DMS53 treated with DMSO at 0.1 percent for 48 hours (cell line): ENCODE data around the gene DOCK1.

ENCODE experiments used
- DNase-seq: peaks from one replicate; lab custom pipeline; 2025; ENCODE audit not compliant: unreplicated experiment; lab: John Stamatoyannopoulos, UW

Gene DOCK1

DNA sequence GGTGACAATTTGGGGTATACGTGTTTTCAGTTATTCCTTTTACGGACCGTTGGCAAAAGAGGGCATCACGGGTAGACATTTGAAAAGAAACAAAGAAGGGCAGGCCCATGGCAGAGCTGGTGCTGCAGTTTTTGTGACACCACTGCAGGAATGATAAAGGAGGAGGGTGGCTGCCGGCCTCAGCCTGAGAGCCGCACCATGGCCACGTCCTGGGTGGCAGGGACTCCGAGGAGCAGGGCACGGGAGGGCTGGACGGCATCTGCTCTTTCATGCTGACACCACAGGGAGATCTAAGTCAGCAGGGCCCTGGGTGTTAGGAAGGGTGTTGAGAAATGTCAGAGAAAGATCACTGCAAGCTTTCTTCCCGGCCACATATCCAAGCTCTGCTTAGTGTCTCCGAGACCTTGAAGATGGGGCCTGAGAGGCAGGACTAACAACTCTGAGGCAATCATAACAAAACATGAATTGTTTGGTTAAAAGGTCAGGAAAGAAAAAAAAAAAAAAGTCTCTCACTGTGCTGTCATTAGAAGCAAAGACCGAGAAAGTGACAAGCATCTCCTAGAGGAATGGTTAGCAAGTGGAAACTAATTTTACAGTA lies 254.5 kb downstream of the DOCK1 start:
- DNase-seq = no peak

DNA sequence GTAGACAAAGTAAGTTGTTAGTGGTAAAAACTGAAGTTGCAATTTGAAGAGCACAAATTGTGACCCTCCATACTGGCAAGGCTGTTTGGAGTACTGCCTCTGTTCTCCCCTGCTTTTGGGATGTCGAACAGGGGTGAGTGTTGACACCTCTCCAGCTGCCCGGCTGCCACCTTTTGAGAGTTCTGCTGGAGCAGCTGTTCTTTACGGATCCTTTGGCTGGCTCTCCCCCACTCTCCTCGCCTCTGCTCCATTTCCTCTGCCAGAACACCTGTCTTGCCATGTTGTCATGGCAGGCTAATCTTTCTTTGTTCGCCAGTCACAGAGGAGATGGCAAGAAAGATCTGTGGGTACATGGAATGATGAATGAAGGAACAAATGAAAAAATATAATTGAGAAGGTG lies 256.3 kb downstream of the DOCK1 start:
- no peak for DNase-seq

DNA sequence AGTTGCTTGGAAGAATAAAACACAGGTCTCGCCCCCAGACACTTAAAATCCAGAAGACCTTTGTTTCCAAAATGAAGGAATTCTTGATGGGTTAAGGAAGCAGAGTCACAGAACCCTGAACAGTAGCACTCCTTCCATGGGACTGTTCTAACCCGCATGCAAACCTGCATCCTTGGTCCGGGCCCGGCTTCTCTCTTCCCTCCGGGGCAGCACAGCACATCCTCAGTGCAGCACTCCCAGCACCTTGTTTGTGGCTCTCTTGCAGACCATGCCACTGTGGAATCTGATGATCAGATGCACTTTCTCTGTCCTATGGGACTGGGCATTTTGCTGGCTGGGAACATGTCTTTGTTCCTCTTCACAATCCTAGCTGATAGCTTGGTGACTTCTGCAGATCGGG lies 257.6 kb downstream of the DOCK1 start:
- no peak for DNase-seq

DNA sequence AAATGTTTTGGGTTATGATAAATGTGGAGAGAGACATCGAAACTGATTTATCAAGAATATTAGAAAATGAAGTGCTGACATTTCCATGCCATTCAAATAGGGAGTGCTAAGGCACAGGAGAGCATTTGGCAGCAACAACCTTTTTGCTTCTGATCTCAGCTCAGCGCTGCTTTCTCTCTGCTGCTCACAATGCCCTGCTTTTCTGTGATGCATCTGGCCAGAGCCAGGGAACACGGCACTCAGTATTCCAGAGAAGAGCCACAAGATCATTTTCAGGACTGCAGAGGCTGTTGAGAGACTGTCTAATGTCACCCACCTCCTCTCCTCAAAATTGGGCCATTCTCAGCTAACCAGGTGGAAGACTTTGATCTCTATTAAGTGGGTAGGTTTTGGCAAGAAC lies 263.0 kb downstream of the DOCK1 start:
- DNase-seq = no peak

- DNase-seq = no peak
These were observed 269.6 kb downstream of the DOCK1 start for GRCh38 chr10:127174866-127175265.

GRCh38 chr10:127175357-127176110 lies 270.3 kb downstream of the DOCK1 start:
- no peak for DNase-seq

GRCh38 chr10:127176649-127177048 lies 271.4 kb downstream of the DOCK1 start:
- no peak for DNase-seq

GRCh38 chr10:127179612-127180250 lies 274.5 kb downstream of the DOCK1 start:
- DNase-seq = no peak

GRCh38 chr10:127182161-127182560 lies 276.9 kb downstream of the DOCK1 start:
- no peak for DNase-seq

DNA sequence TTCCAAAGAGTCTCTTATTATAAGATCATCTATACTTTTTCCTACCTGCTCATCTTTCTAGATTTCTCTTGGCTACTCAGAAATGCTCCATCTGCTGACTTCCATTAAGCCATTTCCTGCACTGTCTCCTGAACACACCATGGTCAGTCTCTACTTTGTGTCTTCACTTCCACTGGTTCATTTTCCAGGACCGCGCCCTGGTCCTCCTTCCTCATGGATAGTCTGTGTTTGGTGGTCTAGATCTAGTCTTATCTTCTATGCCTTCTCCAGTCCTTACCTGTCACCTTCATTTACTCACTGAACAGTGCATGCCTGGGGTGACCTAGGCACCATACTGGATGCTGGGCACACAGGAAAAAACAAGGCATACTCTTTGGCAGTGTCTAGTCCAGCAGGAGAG lies 279.4 kb downstream of the DOCK1 start:
- no peak for DNase-seq

DNA sequence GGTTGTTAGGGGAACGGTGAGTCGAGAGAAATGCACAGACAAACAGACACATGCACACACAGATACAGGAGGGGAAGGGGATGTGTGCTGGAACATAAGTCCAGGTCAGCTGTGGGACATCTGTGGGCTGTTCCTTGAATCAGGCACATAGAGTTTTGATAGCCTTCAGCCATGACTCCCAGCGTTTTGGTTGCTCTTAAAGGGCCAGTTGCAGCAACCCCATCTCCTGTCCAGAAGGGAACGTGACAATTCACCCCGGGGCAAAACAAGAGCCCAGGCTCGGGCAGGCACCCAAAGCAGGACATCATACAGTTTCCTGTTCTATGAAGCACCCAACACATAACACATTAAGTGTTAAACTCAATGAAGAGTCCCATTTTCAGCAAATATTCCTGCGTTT lies 281.6 kb downstream of the DOCK1 start:
- no peak for DNase-seq

DNA sequence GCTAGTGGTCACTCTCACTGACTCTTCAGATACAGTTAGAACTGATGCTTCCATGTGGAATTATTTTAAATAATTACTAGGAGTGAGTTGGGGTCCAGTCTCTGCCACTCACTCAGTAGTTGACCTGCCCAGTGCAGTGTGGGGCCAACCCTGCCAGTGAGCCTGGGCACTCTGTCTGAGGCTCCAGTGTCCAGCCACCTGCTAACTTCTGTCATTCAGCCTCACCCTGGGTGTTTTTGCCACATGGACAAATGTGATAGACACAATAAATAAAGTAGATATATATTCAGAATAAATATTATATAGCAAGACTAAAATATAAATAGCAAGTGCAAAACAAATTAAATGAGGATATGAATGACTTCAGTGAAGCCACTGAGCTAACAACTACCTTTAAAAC lies 284.0 kb downstream of the DOCK1 start:
- DNase-seq = no peak

DNA sequence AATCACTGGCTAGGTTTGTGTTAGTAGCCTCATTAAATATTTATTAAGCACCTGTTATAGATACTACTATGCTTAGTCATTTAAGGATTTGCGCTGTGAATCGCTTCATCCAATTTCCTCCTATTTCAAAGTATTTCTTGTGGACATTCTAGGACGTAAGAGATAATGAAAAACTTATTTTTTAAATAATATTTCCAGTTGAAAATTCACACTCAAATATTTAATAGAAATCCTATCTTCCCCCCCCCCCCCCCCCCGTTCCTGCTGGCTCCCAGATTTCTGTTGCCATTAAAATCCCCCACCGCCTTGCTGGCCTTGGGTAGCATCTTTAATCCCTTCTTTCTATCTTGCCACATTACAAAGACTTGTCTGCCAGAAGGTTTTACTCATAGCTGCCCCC lies 285.2 kb downstream of the DOCK1 start:
- no peak for DNase-seq

GRCh38 chr10:127193125-127193524 lies 287.9 kb downstream of the DOCK1 start:
- DNase-seq = no peak

GRCh38 chr10:127194111-127194510 lies 288.9 kb downstream of the DOCK1 start:
- DNase-seq = no peak

DNA sequence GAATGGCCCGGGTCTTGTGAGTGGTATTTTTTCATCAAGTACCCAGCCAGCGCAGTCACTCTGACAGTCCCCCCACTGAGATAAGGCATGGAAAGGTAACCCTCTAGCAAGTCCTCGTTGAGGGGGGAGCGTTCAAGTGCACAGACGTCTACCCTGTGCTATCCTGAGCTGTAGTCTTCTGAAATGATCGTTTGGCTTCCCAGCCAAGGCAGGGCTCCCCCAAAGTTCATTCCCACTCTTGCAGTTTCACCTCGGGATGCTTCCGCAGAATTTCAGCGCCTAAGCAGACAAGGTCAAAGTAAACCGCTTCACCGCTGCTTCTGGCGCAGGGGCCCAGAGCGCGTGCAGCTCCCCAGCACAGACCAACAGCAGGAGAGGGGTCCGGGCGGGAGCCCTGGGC lies 289.4 kb downstream of the DOCK1 start:
- DNase-seq = no peak

GRCh38 chr10:127195041-127195506 lies 289.8 kb downstream of the DOCK1 start:
- DNase-seq = no peak

- no peak for DNase-seq
These were observed 290.5 kb downstream of the DOCK1 start for GRCh38 chr10:127195571-127196281.

DNA sequence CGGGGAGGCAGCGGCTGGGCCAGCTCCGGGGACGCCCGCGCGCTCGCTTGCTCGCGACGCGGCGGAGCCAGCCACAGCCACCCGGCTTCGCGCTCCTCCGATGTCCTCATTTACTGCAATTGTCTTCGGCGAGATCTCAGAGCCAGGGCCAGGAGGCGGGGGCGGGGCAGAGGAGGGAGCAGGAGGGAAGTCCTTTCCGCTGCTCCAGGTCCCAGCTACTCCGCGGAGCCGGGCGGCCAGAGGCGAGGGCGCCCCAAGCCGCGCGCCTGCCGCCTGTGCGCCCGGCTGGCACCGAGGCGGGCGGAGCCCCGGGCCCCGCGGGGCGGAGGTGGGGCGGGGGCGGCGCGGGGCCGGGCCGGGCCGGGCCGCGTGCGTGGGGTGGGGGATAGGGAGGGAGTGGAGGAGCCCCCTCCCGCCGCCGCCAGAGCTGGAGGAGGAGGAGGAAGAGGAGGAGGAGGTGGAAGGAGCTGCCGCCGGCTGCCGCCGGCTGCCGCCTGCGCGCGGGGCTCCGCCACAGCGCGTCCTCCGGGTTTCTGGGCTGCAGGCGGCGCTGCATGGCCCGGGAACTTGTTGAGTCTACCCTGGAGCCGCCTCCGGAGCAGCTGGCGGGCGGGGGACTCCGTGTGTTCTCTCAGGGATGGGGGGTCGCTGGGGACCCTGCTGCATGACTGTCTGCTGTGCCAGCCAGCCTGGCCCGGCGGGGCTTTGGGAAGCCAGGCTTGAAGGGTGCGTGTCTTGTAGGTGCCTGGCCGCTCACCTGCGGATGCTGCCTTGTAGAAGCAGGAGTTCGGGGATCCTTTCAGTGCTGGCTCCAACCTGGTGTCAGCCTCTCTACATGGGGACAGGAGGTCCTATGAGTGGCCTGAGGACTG lies 291.3 kb downstream of the DOCK1 start, which contains the start of gene INSYN2A:
Gene INSYN2A (minus strand): TSS at position 310 of the 872 bp plus-strand sequence. CDS start 20,196 bp downstream, outside the sequence.
- no peak for DNase-seq

DNA sequence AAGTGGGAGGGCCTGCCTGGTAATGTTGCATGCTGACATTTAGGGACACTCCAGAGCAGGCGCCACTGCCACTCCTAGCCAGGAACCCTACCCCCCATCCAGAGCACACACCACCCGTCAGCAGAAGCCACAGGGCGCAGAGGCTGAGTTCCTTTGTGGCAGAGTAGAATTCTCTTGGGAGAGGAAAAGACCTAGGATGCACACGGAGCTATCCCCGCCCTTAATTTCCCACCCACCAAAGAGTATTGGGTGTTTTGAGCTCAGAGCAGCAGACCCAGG lies 291.9 kb downstream of the DOCK1 start:
- DNase-seq = no peak

GRCh38 chr10:127198307-127198706 lies 293.1 kb downstream of the DOCK1 start:
- DNase-seq = no peak
